ENCODE results near the gene MYOM1.

- TF ChIP-seq CTCF (IDR thresholded peaks at IDR 0.05) (no peak), POLR2AphosphoS5 (IDR thresholded peaks at IDR 0.05) (no peak)
Measured at GRCh38 chr18:3264362-3264761, 44.6 kb upstream of the MYOM1 start.
